NT2/D1 (cell line): Measurements from ENCODE around the gene OXT.
"Not testable (repeated sequence)": the region's sequence is repeated elsewhere in the genome, so short reads cannot be mapped to it uniquely, and the experiment has no call there.

Experiments
- DNase-seq: peaks from one replicate; pipeline ENCODE4 v3.0.0-alpha.2; 2011; ENCODE audit warnings: low read depth, low spot score
- H3K27me3 ChIP-seq: 2 replicates; pipeline ENCODE4 v1.6.0; 2011; ENCODE audit warnings: mild to moderate bottlenecking; ENCODE audit not compliant: insufficient read length, insufficient read depth
- H3K36me3 ChIP-seq: 2 replicates; pipeline ENCODE4 v1.6.1; 2011; ENCODE audit warnings: mild to moderate bottlenecking, low read length, mixed read lengths; ENCODE audit not compliant: insufficient read depth, insufficient read length
- H3K4me1 ChIP-seq: 2 replicates; pipeline ENCODE4 v1.5.1; 2011; ENCODE audit not compliant: insufficient read depth, insufficient read length
- H3K4me3 ChIP-seq: 2 replicates; pipeline ENCODE4 v1.5.1; 2011; ENCODE audit warnings: low read depth; ENCODE audit not compliant: insufficient read length
- H3K9ac ChIP-seq: 2 replicates; pipeline ENCODE4 v1.6.0; 2011; ENCODE audit warnings: low read depth; ENCODE audit not compliant: insufficient read length
- H3K9me3 ChIP-seq: 2 replicates; pipeline ENCODE4 v1.5.1; 2011; ENCODE audit warnings: mild to moderate bottlenecking, low read length; ENCODE audit not compliant: insufficient read depth
- SUZ12 ChIP-seq: IDR thresholded peaks from 2 replicates; pipeline ENCODE4 v1.6.1; 2011; ENCODE audit not compliant: insufficient read length, insufficient read depth; ENCODE audit errors: extremely low read depth
- YY1 ChIP-seq: IDR thresholded peaks from 2 replicates; pipeline ENCODE4 v1.6.1; 2011; ENCODE audit not compliant: insufficient read length, insufficient read depth
- ZNF274 ChIP-seq: IDR thresholded peaks from 2 replicates; pipeline ENCODE4 v1.6.1; 2011; ENCODE audit warnings: mild to moderate bottlenecking, low read depth, low read length

Gene OXT

DNA sequence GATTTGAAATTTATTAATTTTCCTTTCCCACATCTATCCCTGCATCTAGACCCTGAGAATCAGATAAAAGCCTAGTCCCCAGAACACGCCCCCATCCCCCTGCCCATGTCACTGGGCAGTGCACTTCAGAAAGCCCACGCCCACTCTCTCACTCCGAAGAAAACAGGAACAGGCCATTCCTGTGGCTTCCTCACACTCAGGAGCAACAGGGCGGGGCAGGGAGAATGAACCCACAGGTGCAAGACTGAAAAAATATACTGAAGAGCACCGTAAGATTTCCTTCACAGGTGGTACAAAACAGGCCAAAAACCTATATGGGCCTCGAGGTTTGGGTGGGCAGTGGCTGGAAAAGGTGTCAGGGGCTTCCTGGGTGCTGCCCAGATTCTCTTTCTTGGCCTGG is 3.4 kb downstream of the OXT start:
- no peaks in the 10 kb centered on the region for H3K4me1 ChIP-seq
- DNase-seq = no peak
- H3K9me3 ChIP-seq = peaks cover 5% of the 10 kb centered on the region; the same call in 1 of the 2 replicates
- no peaks in the 10 kb centered on the region for H3K36me3 ChIP-seq
- H3K27me3 ChIP-seq = peaks cover 24% of the 10 kb centered on the region
- TF ChIP-seq ZNF274 = no peak
- TF ChIP-seq SUZ12 = no peak
- TF ChIP-seq YY1 = no peak
- H3K4me3 ChIP-seq = no peak overlapping the region
- H3K9ac ChIP-seq = no peak overlapping the region

DNA sequence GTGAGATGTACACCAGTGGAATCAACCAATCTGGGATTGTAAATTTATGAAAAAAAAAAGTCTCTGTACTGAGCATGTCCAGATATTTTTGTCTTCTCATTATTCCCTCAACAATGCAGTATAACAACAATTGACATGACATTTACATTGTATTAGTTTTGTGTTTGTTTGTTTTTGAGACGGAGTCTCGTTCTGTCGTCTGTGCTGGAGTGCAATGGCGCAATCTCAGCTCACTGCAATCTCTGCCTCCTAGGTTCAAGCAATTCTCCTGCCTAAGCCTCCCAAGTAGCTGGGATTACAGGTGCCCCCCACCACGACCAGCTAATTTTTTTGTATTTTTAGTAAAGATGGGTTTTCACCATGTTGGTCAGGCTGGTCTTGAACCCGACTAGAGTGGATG is 3.9 kb downstream of the OXT start:
- H3K4me3 ChIP-seq, H3K9me3 ChIP-seq, H3K4me1 ChIP-seq, DNase-seq, H3K9ac ChIP-seq, H3K36me3 ChIP-seq: not testable (repeated sequence)
- H3K27me3 ChIP-seq = peaks cover 24% of the 10 kb centered on the region

GRCh38 chr20:3077618-3078134 is 6.3 kb downstream of the OXT start:
- TF ChIP-seq ZNF274 (no peak), SUZ12 (no peak)
- H3K9me3 ChIP-seq = peaks cover 5% of the 10 kb centered on the region; the same call in 1 of the 2 replicates
- H3K9ac ChIP-seq = no peak overlapping the region
- H3K4me3 ChIP-seq = no peak overlapping the region
- H3K36me3 ChIP-seq = no peaks in the 10 kb centered on the region
- H3K27me3 ChIP-seq = peaks cover 28% of the 10 kb centered on the region
- DNase-seq = no peak
- no peaks in the 10 kb centered on the region for H3K4me1 ChIP-seq

DNA sequence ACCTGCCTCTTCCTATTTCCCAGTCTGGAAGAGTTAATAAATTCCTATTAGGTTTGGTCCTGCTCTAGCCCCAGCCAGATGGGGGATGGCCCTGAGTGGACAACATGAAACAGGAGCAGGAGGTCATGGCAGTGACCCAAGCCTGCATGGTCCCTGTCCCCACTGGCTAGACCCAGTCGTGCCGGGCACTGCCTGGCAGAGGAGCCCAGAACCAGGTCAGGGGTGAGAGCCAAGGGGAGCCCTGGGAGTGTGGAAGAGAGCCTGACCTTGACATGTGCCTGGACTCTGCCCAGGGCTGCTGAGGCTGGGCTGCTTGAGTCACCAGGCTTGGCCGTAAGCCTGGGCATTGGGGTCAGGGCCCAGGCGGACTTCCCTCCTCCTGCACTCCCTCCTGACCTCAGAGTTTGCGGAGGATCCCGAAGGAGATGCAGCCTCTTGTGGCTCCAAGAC is 9.5 kb downstream of the OXT start:
- no peak for DNase-seq
- H3K4me1 ChIP-seq = no peaks in the 10 kb centered on the region
- TF ChIP-seq ZNF274 (no peak), SUZ12 (no peak), YY1 (no peak)
- no peaks in the 10 kb centered on the region for H3K36me3 ChIP-seq
- H3K27me3 ChIP-seq = peaks cover 45% of the 10 kb centered on the region
- no peak overlapping the region for H3K4me3 ChIP-seq
- H3K9ac ChIP-seq = no peak overlapping the region
- H3K9me3 ChIP-seq = no peaks in the 10 kb centered on the region

GRCh38 chr20:3081641-3082040 is 10.2 kb downstream of the OXT start:
- Histone ChIP-seq H3K36me3 (no peaks in the 10 kb centered on the region), H3K9me3 (no peaks in the 10 kb centered on the region)

GRCh38 chr20:3082306-3082951 is 11.0 kb downstream of the OXT start:
- no peaks in the 10 kb centered on the region for H3K4me1 ChIP-seq
- no peak for DNase-seq
- H3K9me3 ChIP-seq = no peaks in the 10 kb centered on the region
- peaks cover 45% of the 10 kb centered on the region for H3K27me3 ChIP-seq
- peak overlapping the region; percentile 30 for H3K4me3 ChIP-seq
- peak overlapping the region; percentile 50 for H3K9ac ChIP-seq
- no peaks in the 10 kb centered on the region for H3K36me3 ChIP-seq
- TF ChIP-seq SUZ12 = no peak
- TF ChIP-seq ZNF274 = no peak
- TF ChIP-seq YY1 = no peak

More at GRCh38 chr20:3081641-3082040, 10.2 kb downstream of the OXT start:
- no peak for TF ChIP-seq ZNF274
- TF ChIP-seq YY1 = no peak
- no peak for TF ChIP-seq SUZ12
- DNase-seq = no peak
- H3K27me3 ChIP-seq = peaks cover 45% of the 10 kb centered on the region
- H3K9ac ChIP-seq = no peak overlapping the region
- no peak overlapping the region for H3K4me3 ChIP-seq
- H3K4me1 ChIP-seq = no peaks in the 10 kb centered on the region

GRCh38 chr20:3082955-3083952 is 11.8 kb downstream of the OXT start:
- Histone ChIP-seq H3K9ac (no peak overlapping the region), H3K4me1 (no peaks in the 10 kb centered on the region), H3K4me3 (no peak overlapping the region), H3K36me3 (no peaks in the 10 kb centered on the region), H3K9me3 (no peaks in the 10 kb centered on the region), H3K27me3 (peaks cover 45% of the 10 kb centered on the region)
- no peak for DNase-seq
- no peak for TF ChIP-seq SUZ12
- no peak for TF ChIP-seq YY1
- no peak for TF ChIP-seq ZNF274
